K562 (cell line): ENCODE measurements around the gene MIX23. TPM values are rescaled to one million over a fixed set of nuclear protein-coding genes. Genes with fewer than 3 reads are reported as not detected.

Experiments
- ARHGAP35 ChIP-seq: fragments of 450-650 bp; IDR thresholded peaks from 2 replicates; pipeline ENCODE4 v1.6.1; 2018; ENCODE audit not compliant: partially characterized antibody
- CGGBP1 ChIP-seq: fragments of 250-450 bp; sonication (Bioruptor Pico); IDR thresholded peaks from 2 replicates; pipeline ENCODE4 v1.9.0; 2021; ENCODE audit warnings: mild to moderate bottlenecking
- DDX20 ChIP-seq: fragments of 450-650 bp; IDR thresholded peaks from 2 replicates; pipeline ENCODE4 v1.6.1; 2016; ENCODE audit warnings: missing genetic modification characterization, low read depth, mild to moderate bottlenecking, missing compliant biosample characterization, moderate library complexity
- ELF4 ChIP-seq: fragments of 450-650 bp; formaldehyde crosslinking; IDR thresholded peaks from 2 replicates; pipeline ENCODE4 v1.4.0; 2022; ENCODE audit warnings: missing genetic modification characterization
- FOS ChIP-seq: IDR thresholded peaks from 3 replicates; pipeline ENCODE4 v1.6.1; 2011; ENCODE audit not compliant: insufficient read length; ENCODE audit errors: extremely low read depth
- FOXK2 ChIP-seq, 2 experiments: fragments of 450-650 bp; IDR thresholded peaks in 1 of 2; conservative IDR thresholded peaks in 1 of 2; 2 replicates each; pipeline ENCODE4 v1.6.1; 2016; ENCODE audit warnings: low read depth in 2 of 2, mild to moderate bottlenecking in 1 of 2
- MECOM ChIP-seq: fragments of 250-450 bp; sonication (Bioruptor Pico); IDR thresholded peaks from 2 replicates; pipeline ENCODE4 v1.8.0; 2022; ENCODE audit warnings: inconsistent platforms
- NR2C2 ChIP-seq, 2 experiments: fragments of 200-800 bp in 1 of 2; sonication (Bioruptor generic) in 1 of 2; sonication (generic) in 1 of 2; formaldehyde crosslinking in 1 of 2; IDR thresholded peaks; 2 replicates each; pipeline versions ENCODE4 v1.6.1 to v1.8.0; 2016 to 2022; ENCODE audit warnings: mild to moderate bottlenecking in 1 of 2, missing compliant biosample characterization in 1 of 2, missing genetic modification characterization in 1 of 2, missing genetic modification reagents in 1 of 2
- POLR2A ChIP-seq: fragments of 450-650 bp; conservative IDR thresholded peaks from 2 replicates; pipeline ENCODE4 v1.6.1; 2016
- POLR2AphosphoS2 ChIP-seq: IDR thresholded peaks from 2 replicates; pipeline ENCODE4 v1.6.1; 2012; ENCODE audit warnings: low read length, improper control_type of control experiment
- SUPT5H ChIP-seq: fragments of 450-650 bp; IDR thresholded peaks from 2 replicates; pipeline ENCODE4 v1.6.1; 2016
- TAF15 ChIP-seq: fragments of 200-400 bp; formaldehyde crosslinking; IDR thresholded peaks from 2 replicates; pipeline ENCODE4 v1.6.1; 2017; ENCODE audit warnings: mild to moderate bottlenecking, low read depth, low read length, moderate library complexity
- THAP12 ChIP-seq: fragments of 250-450 bp; sonication (Bioruptor Pico); IDR thresholded peaks from 2 replicates; pipeline ENCODE4 v1.9.0; 2021; ENCODE audit warnings: mild to moderate bottlenecking, inconsistent platforms
- VEZF1 ChIP-seq: fragments of 200-800 bp; sonication (Bioruptor generic); IDR thresholded peaks from 2 replicates; pipeline ENCODE4 v1.6.1; 2017; ENCODE audit warnings: missing genetic modification characterization, missing compliant biosample characterization
- ZBTB17 ChIP-seq: fragments of 450-650 bp; formaldehyde crosslinking; IDR thresholded peaks from 2 replicates; pipeline ENCODE4 v1.4.0; 2020; ENCODE audit warnings: mild to moderate bottlenecking
- ZNF311 ChIP-seq: fragments of 250-450 bp; sonication (Bioruptor Pico); IDR thresholded peaks from 2 replicates; pipeline ENCODE4 v1.4.0; 2020; ENCODE audit warnings: mild to moderate bottlenecking, moderate library complexity
- ZNF316 ChIP-seq: fragments of 450-650 bp; IDR thresholded peaks from 2 replicates; pipeline ENCODE4 v1.6.1; 2016
- ZNF668 ChIP-seq: fragments of 250-450 bp; sonication (Bioruptor Pico); IDR thresholded peaks from 2 replicates; pipeline ENCODE4 v1.8.0; 2022; ENCODE audit warnings: mild to moderate bottlenecking, inconsistent platforms
- ZNF740 ChIP-seq, 3 experiments: fragments of 200-800 bp in 1 of 3; sonication (Bioruptor generic) in 1 of 3; sonication (generic) in 1 of 3; formaldehyde crosslinking in 1 of 3; IDR thresholded peaks; 2 replicates each; pipeline versions ENCODE4 v1.6.1 to v1.8.0; 2016 to 2022; ENCODE audit warnings: mild to moderate bottlenecking in 2 of 3, missing compliant biosample characterization in 2 of 3, missing genetic modification characterization in 2 of 3, missing genetic modification reagents in 1 of 3
- ZNF778 ChIP-seq: fragments of 450-650 bp; formaldehyde crosslinking; IDR thresholded peaks from 2 replicates; pipeline ENCODE4 v1.4.0; 2020; ENCODE audit warnings: mild to moderate bottlenecking, moderate library complexity
- ZNF79 ChIP-seq: fragments of 250-450 bp; sonication (Bioruptor Pico); IDR thresholded peaks from 2 replicates; pipeline ENCODE4 v1.4.0; 2020; ENCODE audit warnings: low read depth, mild to moderate bottlenecking, moderate library complexity
- polyA plus RNA-seq, 8 experiments: library from polyadenylated mRNA; depleted of rRNA in 4 of 8; stranded (reverse) in 5 of 8; unstranded in 3 of 8; fragments of >200 nt; fragmentation: Nextera tagmentation in 2 of 8; fragmentation: Illumina TruSeq in 1 of 8; extraction: Ambion mirVana in 2 of 8; extraction: Trizol in 1 of 8; gene quantifications; 2 replicates each; pipeline versions ENCODE4 v1.2.1 to v1.2.3, GENCODE V29; 2011 to 2014; ENCODE audit warnings: inconsistent platforms in 1 of 8, missing spikeins in 1 of 8
- total RNA-seq, 7 experiments: library from RNA; depleted of rRNA in 6 of 7; stranded (reverse); fragments of >200 nt in 6 of 7; fragmentation: Illumina TruSeq in 2 of 7; extraction: Trizol in 2 of 7; gene quantifications; 2 replicates each; pipeline versions ENCODE4 v1.2.1 to v1.2.3, GENCODE V29; 2011 to 2021; ENCODE audit warnings: low replicate concordance in 1 of 7

The MIX23 gene
- total and polyA plus RNA-seq, 9 of the 15 experiments (the other 6 are each of a cell fraction or from before 2014, with no cell fraction given), result 45.5 to 185 (median 106) TPM

GRCh38 chr3:122383771-122384697 is 1.0 kb upstream of the MIX23 start, which contains the start of gene FAM162A (continued):
- TF ChIP-seq ZNF740 (CRISPR knock-in tag; IDR thresholded peaks at IDR 0.05), result no peak
- no peak for TF ChIP-seq ZNF740 (tag; IDR thresholded peaks at IDR 0.05)
- TF ChIP-seq ZBTB17, result no peak
- no peak for TF ChIP-seq DDX20 (tag)
- peak; percentile 76 for TF ChIP-seq POLR2A
- no peak for TF ChIP-seq ZNF79
- TF ChIP-seq ZNF316, result no peak
- no peak for TF ChIP-seq ZNF311
- TF ChIP-seq VEZF1 (CRISPR knock-in tag), result peak; percentile 40; the same call in 1 of the 2 replicates
- no peak for TF ChIP-seq ZNF778 (CRISPR knock-in tag)
- 0 out of 2 replicates have a peak, but pooled peaks have one; percentile 54 for TF ChIP-seq NR2C2 (CRISPR knock-in tag; IDR thresholded peaks at IDR 0.05)
- TF ChIP-seq NR2C2 (tag; IDR thresholded peaks at IDR 0.05), result no peak; the same call in 1 of the 2 replicates
- TF ChIP-seq CGGBP1 (CRISPR knock-in tag), result no peak
- no peak for TF ChIP-seq MECOM (CRISPR knock-in tag)
- TF ChIP-seq TAF15, result no peak
- TF ChIP-seq THAP12, result peak; percentile 59; the same call in 1 of the 2 replicates
- TF ChIP-seq SUPT5H, result peak; percentile 70
- no peak for TF ChIP-seq POLR2AphosphoS2
- no peak for TF ChIP-seq ZNF668 (CRISPR knock-in tag)
- no peak for TF ChIP-seq FOS
- TF ChIP-seq ARHGAP35, result no peak
- no peak for TF ChIP-seq FOXK2 (conservative IDR thresholded peaks at IDR 0.05 in 1 of 2, IDR thresholded peaks at IDR 0.05 in 1 of 2; ENCODE audit: low read depth in 2 of 2)
- TF ChIP-seq ELF4 (CRISPR knock-in tag), result no peak
